ENCODE measurements around the gene PXDN.

Gene PXDN

GRCh38 chr2:1627628-1628381 is 116.5 kb downstream of the PXDN start:
- DNase-seq (ENCODE audit: low spot score): no peak

- peak; percentile 90 for DNase-seq (ENCODE audit: low spot score)
Measured at GRCh38 chr2:1626271-1626681, 118.0 kb downstream of the PXDN start.

GRCh38 chr2:1625281-1626001 is 118.9 kb downstream of the PXDN start:
- peak; percentile 81 for DNase-seq (ENCODE audit: low spot score)

GRCh38 chr2:1623906-1624445 is 120.3 kb downstream of the PXDN start:
- no peak for DNase-seq (ENCODE audit: low spot score)

GRCh38 chr2:1622521-1623200 is 121.7 kb downstream of the PXDN start:
- no peak for DNase-seq (ENCODE audit: low spot score)

- DNase-seq (ENCODE audit: low spot score): peak; percentile 72
Measured at GRCh38 chr2:1621976-1622375, 122.3 kb downstream of the PXDN start.

- DNase-seq (ENCODE audit: low spot score): no peak
Measured at GRCh38 chr2:1621501-1621900, 122.8 kb downstream of the PXDN start.

GRCh38 chr2:1621041-1621440 is 123.3 kb downstream of the PXDN start:
- no peak for DNase-seq (ENCODE audit: low spot score)

GRCh38 chr2:1620081-1620480 is 124.2 kb downstream of the PXDN start:
- no peak for DNase-seq (ENCODE audit: low spot score)

GRCh38 chr2:1619556-1619955 is 124.8 kb downstream of the PXDN start:
- DNase-seq (ENCODE audit: low spot score): no peak

- DNase-seq (ENCODE audit: low spot score): no peak
Measured at GRCh38 chr2:1618974-1619373, 125.3 kb downstream of the PXDN start.

GRCh38 chr2:1618191-1618961 is 125.9 kb downstream of the PXDN start:
- DNase-seq (ENCODE audit: low spot score): no peak

- no peak for DNase-seq (ENCODE audit: low spot score)
Measured at GRCh38 chr2:1617425-1618021, 126.8 kb downstream of the PXDN start.

GRCh38 chr2:1614564-1614963 is 129.8 kb downstream of the PXDN start:
- no peak for DNase-seq (ENCODE audit: low spot score)

- no peak for DNase-seq (ENCODE audit: low spot score)
Measured at GRCh38 chr2:1613731-1614354, 130.5 kb downstream of the PXDN start.

GRCh38 chr2:1613078-1613445 is 131.3 kb downstream of the PXDN start:
- DNase-seq (ENCODE audit: low spot score): no peak

- no peak for DNase-seq (ENCODE audit: low spot score)
Measured at GRCh38 chr2:1612391-1613077, 131.8 kb downstream of the PXDN start.

- DNase-seq (ENCODE audit: low spot score): no peak
Measured at GRCh38 chr2:1611886-1612285, 132.4 kb downstream of the PXDN start.

GRCh38 chr2:1610096-1610485 is 134.2 kb downstream of the PXDN start:
- no peak for DNase-seq (ENCODE audit: low spot score)

GRCh38 chr2:1609485-1610095 is 134.7 kb downstream of the PXDN start:
- DNase-seq (ENCODE audit: low spot score): no peak

Data from kidney capillary endothelial cell (primary cell).